HG03175 (cell line): ENCODE measurements around the gene MNX1.

Experiments
- ATAC-seq: cut with Tn5 transposase; IDR thresholded peaks from one replicate; pipeline ENCODE4 v1.9.1; 2021; ENCODE audit warnings: mild to moderate bottlenecking, moderate library complexity; ENCODE audit not compliant: unreplicated experiment

MNX1 gene

GRCh38 chr7:157016352-157017041, 6.0 kb upstream of the MNX1 start:
- peak; percentile 61 for ATAC-seq

- ATAC-seq: peak; percentile 1
Observed at GRCh38 chr7:157016024-157016351, 5.5 kb upstream of the MNX1 start.

- no peak for ATAC-seq
Observed at GRCh38 chr7:157014635-157015555, 4.4 kb upstream of the MNX1 start.

GRCh38 chr7:157013602-157014549, 3.4 kb upstream of the MNX1 start:
- ATAC-seq: no peak

GRCh38 chr7:157013101-157013500, 2.6 kb upstream of the MNX1 start:
- ATAC-seq: no peak

GRCh38 chr7:157012113-157012547, 1.7 kb upstream of the MNX1 start:
- ATAC-seq: no peak

GRCh38 chr7:157011333-157012112, 1.1 kb upstream of the MNX1 start:
- ATAC-seq: no peak

- peak; percentile 35 for ATAC-seq
Observed at GRCh38 chr7:157009778-157010587, 480 bp downstream of the MNX1 start.

GRCh38 chr7:157009170-157009777, 1.2 kb downstream of the MNX1 start:
- peak; percentile 40 for ATAC-seq

GRCh38 chr7:157008206-157009169, 2.0 kb downstream of the MNX1 start:
- peak; percentile 1 for ATAC-seq

GRCh38 chr7:157007470-157008066, 2.9 kb downstream of the MNX1 start:
- ATAC-seq: no peak

GRCh38 chr7:157006829-157007469, 3.5 kb downstream of the MNX1 start:
- ATAC-seq: no peak

- ATAC-seq: no peak
Observed at GRCh38 chr7:157006205-157006747, 4.2 kb downstream of the MNX1 start.

GRCh38 chr7:157005456-157006204, 4.8 kb downstream of the MNX1 start:
- no peak for ATAC-seq

GRCh38 chr7:157004521-157005455, 5.7 kb downstream of the MNX1 start:
- ATAC-seq: no peak
